Ovary (tissue), 9 donors: ENCODE results near the gene DNM1. TPM values are rescaled to one million over a fixed set of nuclear protein-coding genes. Genes with fewer than 3 reads are reported as not detected.
"Not testable (repeated sequence)": the region's sequence is repeated elsewhere in the genome, so short reads cannot be mapped to it uniquely, and the experiment has no call there.

Experiments
- DNase-seq, 5 donors: peaks; one replicate each; pipeline ENCODE4 v3.0.0-alpha.2; 2019 to 2020
- H3K27ac ChIP-seq, 2 donors: fragments of 200-600 bp; one replicate each; pipeline versions ENCODE4 v1.5.1 to v1.8.0; 2019 to 2022
- H3K27me3 ChIP-seq: fragments of 200-600 bp; one replicate; pipeline ENCODE4 v1.8.0; 2022
- H3K36me3 ChIP-seq: fragments of 200-600 bp; sonication (generic); one replicate; pipeline ENCODE4 v1.5.1; 2019
- H3K4me1 ChIP-seq: one replicate; pipeline ENCODE4 v1.8.1; 2013; ENCODE audit warnings: mild to moderate bottlenecking, moderate library complexity; ENCODE audit not compliant: insufficient read depth
- H3K4me3 ChIP-seq: fragments of 200-600 bp; sonication (generic); one replicate; pipeline ENCODE4 v1.5.1; 2017
- H3K9me3 ChIP-seq, 2 donors: fragments of 200-600 bp in 1 of 2; sonication (generic) in 1 of 2; one replicate each; pipeline versions ENCODE4 v1.5.1 to v1.8.1; 2013 to 2019; ENCODE audit warnings: mild to moderate bottlenecking in 1 of 2, moderate library complexity in 1 of 2
- CTCF ChIP-seq, 3 donors: fragments of 450-650 bp in 2 of 3; fragments of 200-600 bp in 1 of 3; IDR thresholded peaks; one replicate each; pipeline versions ENCODE4 v1.5.1 to v1.8.0; 2016 to 2022; ENCODE audit warnings: antibody characterized with exemption in 3 of 3, mild to moderate bottlenecking in 1 of 3
- EP300 ChIP-seq: sonication (generic); formaldehyde crosslinking; IDR thresholded peaks from one replicate; pipeline ENCODE4 v1.6.1; 2017; ENCODE audit warnings: antibody characterized with exemption
- POLR2A ChIP-seq: fragments of 450-650 bp; IDR thresholded peaks from one replicate; pipeline ENCODE4 v1.6.1; 2017; ENCODE audit warnings: antibody characterized with exemption, mild to moderate bottlenecking, moderate library complexity
- WGBS, 3 donors: extraction: QIAGEN DNeasy Blood & Tissue Kit in 1 of 3; methylation state at CpG; one replicate each; pipeline versions ENCODE4 v1.1.5 to v1.1.7; 2013 to 2017; 5-methylcytosine and 5-hydroxymethylcytosine counted together
- intact Hi-C, 4 donors: fragments of 100-400 bp; cut with DNase I; formaldehyde crosslinking; loops; one replicate each; pipeline versions ENCODE4 v1.11.0 to v1.15.1; 2022 to 2023
- polyA plus RNA-seq, 2 donors: library from polyadenylated mRNA; stranded (reverse); fragments of 200-250 nt in 1 of 2; fragments of 350-450 nt in 1 of 2; fragmentation: Illumina TruSeq in 1 of 2; extraction: RNeasy Lipid Tissue Mini Kit (QIAGEN cat#74804) in 1 of 2; gene quantifications; one replicate each; pipeline ENCODE4 v1.2.3, GENCODE V29; 2013 to 2014
- total RNA-seq, 7 donors: library from RNA; depleted of rRNA in 2 of 7; stranded (reverse); fragments of >200 nt in 2 of 7; fragmentation: NEBNext Ultra II Directional in 3 of 7; extraction: Animal tissue kit (Norgen Biotek cat#: 25700) in 3 of 7; gene quantifications; one replicate each; pipeline versions ENCODE4 v1.1.0 to v1.2.4, GENCODE V29; 2016 to 2023
- donor health status: DM: no; HTN: no; CAD: no; lungs with moderate emphysema.
- donor health status: DM: no; HTN: no; CAD: no.
- donor health status: Bipolar disorder and iron deficiency.
- donor health status: DM: yes; HTN: yes; CAD: no.
- donor health status: DM: no; HTN: no; CAD: no.
- donor health status: DM: yes; HTN: yes; CAD: no.

The DNM1 gene
- total and polyA plus RNA-seq, 9 donors, result 1.2 to 10.4 (median 4.6) TPM

- intact Hi-C loops, result no loop called here
- no peak for TF ChIP-seq POLR2A
- TF ChIP-seq CTCF (IDR thresholded peaks at IDR 0.05), result no peak
- TF ChIP-seq EP300, result no peak
- WGBS, 3 donors, result 44 to 52% (median 49%) methylated on average over 8 of the region's 8 CpGs
- no peaks in the 10 kb centered on the region for H3K36me3 ChIP-seq
- peak overlapping the region in 1 of 2 donors; percentile 85 for H3K27ac ChIP-seq
- peaks cover 5% of the 10 kb centered on the region for H3K4me1 ChIP-seq
- H3K9me3 ChIP-seq, result no peaks in the 10 kb centered on the region
- H3K27me3 ChIP-seq, result no peaks in the 10 kb centered on the region
- no peak for DNase-seq
- no peak overlapping the region for H3K4me3 ChIP-seq
These were observed 71.1 kb downstream of the DNM1 start for GRCh38 chr9:128274245-128274644.

GRCh38 chr9:128275198-128276007 lies 72.2 kb downstream of the DNM1 start, which contains the start of gene GOLGA2:
Gene GOLGA2 (minus strand): TSS chr9:128276007. CDS start chr9:128275976, 31 bp downstream.
- H3K27ac ChIP-seq, result peak within 1 kb of the TSS; percentile 62 to 85
- TF ChIP-seq CTCF (IDR thresholded peaks at IDR 0.05) (no peak), EP300 (no peak), POLR2A (no peak)
- no peaks in the 10 kb centered on the region for H3K27me3 ChIP-seq
- peak in 3 of 5 donors; percentile 58 to 75 (median 73) for DNase-seq
- peak within 1 kb of the TSS; percentile 93 for H3K4me3 ChIP-seq
- no peaks in the 10 kb centered on the region for H3K36me3 ChIP-seq
- intact Hi-C loops, result loop anchor here in 1 of 4 donors (5.0 kb wide), 1 partner anchor 47 kb away; the partner anchor contains the start of genes COQ4 and TRUB2
- 0 to 1% (median 1%) methylated on average over 35 to 57 of the region's 57 CpGs for WGBS, 3 donors
- peaks cover 5% of the 10 kb centered on the region for H3K4me1 ChIP-seq
- H3K9me3 ChIP-seq, result no peaks in the 10 kb centered on the region

GRCh38 chr9:128276008-128276573 lies 72.9 kb downstream of the DNM1 start, which contains the start of gene SWI5:
Gene SWI5 (plus strand): TSS chr9:128276276.
- Histone ChIP-seq H3K9me3 (no peaks in the 10 kb centered on the region), H3K4me3 (peak within 1 kb of the TSS; percentile 93), H3K4me1 (peaks cover 5% of the 10 kb centered on the region), H3K36me3 (no peaks in the 10 kb centered on the region), H3K27me3 (no peaks in the 10 kb centered on the region), H3K27ac (peak within 1 kb of the TSS; percentile 62 to 85)
- intact Hi-C loops, result loop anchor here in 1 of 4 donors (5.0 kb wide), 1 partner anchor 46 kb away; the partner anchor contains the start of genes COQ4 and TRUB2
- peak; percentile 100 for DNase-seq
- WGBS, 3 donors, result 0 to 1% (median 0%) methylated on average over 37 to 38 of the region's 38 CpGs
- TF ChIP-seq CTCF (IDR thresholded peaks at IDR 0.05), result no peak
- TF ChIP-seq POLR2A, result peak; percentile 91

GRCh38 chr9:128276574-128277270 lies 73.5 kb downstream of the DNM1 start:
- no peaks in the 10 kb centered on the region for H3K36me3 ChIP-seq
- no peaks in the 10 kb centered on the region for H3K27me3 ChIP-seq
- intact Hi-C loops, result loop anchor here in 1 of 4 donors (5.0 kb wide), 1 partner anchor 46 kb away; the partner anchor contains the start of genes COQ4 and TRUB2
- peak overlapping the region; percentile 93 for H3K4me3 ChIP-seq
- H3K27ac ChIP-seq, result peak overlapping the region; percentile 31 to 85
- H3K4me1 ChIP-seq, result peaks cover 5% of the 10 kb centered on the region
- DNase-seq, result peak in 4 of 5 donors; percentile 45 to 66 (median 60)
- whole genome bisulfite sequencing, 3 donors, result 1 to 3% (median 2%) methylated on average over 23 of the region's 23 CpGs
- TF ChIP-seq POLR2A, result no peak
- no peak for TF ChIP-seq EP300
- no peak for TF ChIP-seq CTCF (IDR thresholded peaks at IDR 0.05)
- no peaks in the 10 kb centered on the region for H3K9me3 ChIP-seq

- H3K27me3 ChIP-seq, H3K4me1 ChIP-seq, H3K4me3 ChIP-seq, H3K27ac ChIP-seq, H3K9me3 ChIP-seq, H3K36me3 ChIP-seq: not testable (repeated sequence)
- intact Hi-C loops, result loop anchor here in 1 of 4 donors (5.0 kb wide), 1 partner anchor 43 kb away; the partner anchor contains the start of genes COQ4 and TRUB2
- peak in 1 of 5 donors; percentile 54 for DNase-seq
- WGBS, 3 donors, result 54 to 56% (median 56%) methylated on average over 22 of the region's 22 CpGs
These were observed 76.2 kb downstream of the DNM1 start for GRCh38 chr9:128279088-128280073.
